Daoy (cell line): Measurements from ENCODE around the gene ALX4. TPM values are rescaled to one million over a fixed set of nuclear protein-coding genes. Genes with fewer than 3 reads are reported as not detected.

ENCODE experiments used
- DNase-seq: peaks from one replicate; pipeline ENCODE4 v3.0.0-alpha.2; 2015; ENCODE audit warnings: low read depth
- total RNA-seq: library from RNA; depleted of rRNA; stranded (reverse); fragments of >200 nt; shearing (Covaris generic); gene quantifications from 2 replicates; pipeline ENCODE4 v1.2.3, GENCODE V29; 2014; rRNA removed

Gene ALX4
- total RNA-seq: 0.39 and 1.5 TPM in 2 replicates

GRCh38 chr11:44309478-44310205, at the start of gene ALX4:
Gene ALX4 (minus strand): TSS chr11:44310139. CDS start chr11:44310062, 77 bp downstream.
- peak; percentile 75 for DNase-seq

GRCh38 chr11:44359162-44359561, 49.2 kb upstream of the ALX4 start:
- DNase-seq: no peak

- DNase-seq: no peak
Measured at GRCh38 chr11:44358713-44359112, 48.8 kb upstream of the ALX4 start.

GRCh38 chr11:44357711-44358110, 47.8 kb upstream of the ALX4 start:
- DNase-seq: no peak

DNA sequence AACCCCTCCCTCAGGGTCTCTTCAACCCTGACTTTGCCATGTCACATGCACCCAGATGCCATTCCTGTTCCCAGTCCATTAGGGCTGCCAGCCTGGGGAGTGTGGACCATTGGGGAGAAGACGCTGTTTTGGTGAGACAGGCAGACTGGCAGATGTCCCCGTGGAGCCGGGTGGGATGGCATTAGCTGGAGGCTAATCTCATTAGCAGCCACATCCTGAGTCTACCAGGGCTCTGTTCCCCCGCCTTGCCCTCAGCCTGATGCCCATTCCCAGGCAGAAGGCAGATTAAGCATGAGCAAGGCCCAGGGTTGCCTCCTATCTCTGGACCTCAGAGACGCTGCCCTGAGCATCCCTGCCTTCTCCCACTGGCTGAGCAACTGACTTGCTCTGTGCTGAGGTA, 46.4 kb upstream of the ALX4 start:
- DNase-seq: no peak

DNA sequence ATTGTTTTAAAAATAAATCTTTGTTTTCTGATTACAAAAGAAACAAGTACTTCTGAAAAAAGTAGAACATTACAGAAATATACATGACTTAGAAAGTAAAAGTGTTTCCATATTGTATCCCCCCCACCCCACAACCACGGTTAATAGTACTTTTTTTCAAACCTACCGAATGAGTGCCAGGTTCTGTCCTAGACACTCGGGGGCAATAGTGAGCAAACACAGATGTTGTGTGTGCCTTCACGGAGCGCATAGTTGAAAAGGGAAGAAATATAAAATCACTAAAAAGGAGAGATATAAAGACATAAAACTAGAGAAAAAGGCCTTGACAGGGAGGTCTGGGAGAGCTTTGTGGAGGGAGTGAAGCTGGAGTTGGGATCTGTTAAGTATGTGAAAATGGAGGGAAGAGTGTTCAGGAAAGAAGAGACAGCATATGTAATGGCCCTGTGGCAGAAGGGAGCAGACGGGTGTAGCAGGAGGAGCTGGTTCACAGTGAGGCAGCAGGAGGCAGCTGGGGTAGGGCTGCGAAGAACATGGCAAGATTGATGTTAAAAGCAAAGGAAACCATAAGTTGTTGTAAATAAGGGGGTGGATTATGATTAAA, 42.1 kb upstream of the ALX4 start:
- DNase-seq: no peak

GRCh38 chr11:44351006-44351660, 41.2 kb upstream of the ALX4 start:
- no peak for DNase-seq

- DNase-seq: no peak
Measured at GRCh38 chr11:44349328-44349727, 39.4 kb upstream of the ALX4 start.

DNA sequence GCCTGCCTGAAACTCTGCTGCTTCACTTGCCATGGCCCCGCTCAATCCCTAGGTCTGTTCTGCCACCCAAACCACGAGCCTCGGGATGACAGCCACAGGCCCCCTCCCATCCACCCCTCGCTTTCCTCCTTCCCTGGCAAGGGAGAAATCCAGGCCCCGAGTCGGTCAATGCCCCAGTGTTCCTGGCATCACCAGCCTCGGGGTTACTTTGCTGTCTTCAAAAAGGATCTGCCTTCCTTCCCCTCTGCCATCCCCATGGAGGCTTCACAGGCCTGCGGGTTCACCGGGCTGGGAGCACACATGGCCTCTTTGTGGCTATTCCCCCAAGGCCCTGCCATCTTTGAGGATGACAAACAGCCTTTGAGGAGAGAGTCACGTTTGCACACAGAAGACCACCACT, 38.8 kb upstream of the ALX4 start:
- no peak for DNase-seq

- DNase-seq: no peak
Measured at GRCh38 chr11:44348114-44348513, 38.2 kb upstream of the ALX4 start.

- no peak for DNase-seq
Measured at GRCh38 chr11:44347538-44347937, 37.6 kb upstream of the ALX4 start.

- no peak for DNase-seq
Measured at GRCh38 chr11:44346983-44347382, 37.0 kb upstream of the ALX4 start.

GRCh38 chr11:44345781-44346180, 35.8 kb upstream of the ALX4 start:
- DNase-seq: no peak

DNA sequence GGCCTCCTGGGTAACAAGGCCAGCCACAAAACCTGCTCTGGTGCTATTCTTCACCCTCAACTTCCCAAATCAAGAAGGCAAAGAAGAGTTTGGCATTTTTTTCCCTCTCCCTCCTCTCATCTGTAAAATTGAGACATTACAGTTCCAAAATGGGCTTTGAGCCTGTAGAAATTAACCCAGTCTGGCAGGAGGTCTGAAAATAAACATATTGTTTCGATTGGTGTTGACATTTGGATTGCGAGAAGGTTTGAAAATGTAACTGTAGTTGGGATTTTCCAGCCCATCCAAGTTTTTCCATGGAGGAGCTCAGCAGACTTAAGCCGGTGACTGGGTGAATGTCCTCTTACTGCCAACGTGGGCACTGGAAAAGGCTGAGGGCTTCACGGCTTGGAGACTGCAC, 35.0 kb upstream of the ALX4 start:
- no peak for DNase-seq

GRCh38 chr11:44344423-44344820, 34.5 kb upstream of the ALX4 start:
- DNase-seq: no peak

DNA sequence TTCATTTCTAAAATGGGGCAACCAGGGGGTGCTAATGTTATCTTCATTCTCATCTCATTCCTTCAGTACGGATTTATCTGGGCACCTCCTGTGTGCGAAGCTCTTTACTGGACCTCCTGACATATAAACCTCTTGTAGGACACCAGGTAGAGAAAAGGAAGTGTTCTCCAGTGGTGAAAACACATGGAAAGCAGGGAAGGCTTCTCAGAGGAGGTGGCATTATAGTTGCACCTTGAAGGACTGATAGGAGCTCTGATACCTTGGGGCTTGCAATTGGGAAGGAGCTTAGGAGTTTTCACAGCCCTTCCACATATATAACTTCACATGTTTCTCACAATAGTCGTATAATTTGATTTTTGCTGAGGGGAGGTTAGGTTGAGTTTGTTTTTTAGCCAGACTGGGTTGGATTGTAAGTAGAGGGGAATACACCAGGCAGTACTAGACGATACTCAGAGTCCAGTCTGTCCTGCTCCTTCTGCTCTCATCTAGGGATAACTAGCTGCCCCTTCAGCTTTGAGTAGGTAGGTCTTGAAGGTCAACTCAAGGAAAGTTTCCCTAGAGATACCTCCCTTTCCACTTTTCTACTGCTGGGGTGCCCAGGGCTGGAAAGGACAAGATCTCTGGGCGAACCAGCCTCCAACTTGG, 34.0 kb upstream of the ALX4 start:
- no peak for DNase-seq

- no peak for DNase-seq
Measured at GRCh38 chr11:44342616-44343015, 32.7 kb upstream of the ALX4 start.

DNA sequence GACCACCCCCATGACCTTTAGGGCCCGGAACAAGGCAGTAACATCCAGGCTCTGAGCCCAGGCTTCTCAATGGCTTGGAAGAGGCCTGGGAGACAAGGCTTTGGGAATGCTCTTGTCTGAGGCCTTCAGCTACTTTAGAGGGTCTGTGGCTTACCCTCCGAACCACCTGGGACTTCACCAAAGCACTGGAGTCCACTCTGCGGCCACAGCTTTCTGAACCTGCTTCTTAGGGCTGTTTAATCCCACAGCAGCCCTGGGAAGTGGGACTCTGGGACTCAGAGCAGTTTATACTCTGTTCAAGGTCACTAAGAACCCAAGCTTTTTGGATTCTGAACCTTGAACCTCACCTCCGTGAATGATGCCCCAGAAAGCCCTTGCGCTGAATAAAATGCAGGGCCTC, 30.7 kb upstream of the ALX4 start:
- no peak for DNase-seq

- no peak for DNase-seq
Measured at GRCh38 chr11:44339530-44339883, 29.6 kb upstream of the ALX4 start.

- no peak for DNase-seq
Measured at GRCh38 chr11:44338698-44339529, 29.0 kb upstream of the ALX4 start.

DNA sequence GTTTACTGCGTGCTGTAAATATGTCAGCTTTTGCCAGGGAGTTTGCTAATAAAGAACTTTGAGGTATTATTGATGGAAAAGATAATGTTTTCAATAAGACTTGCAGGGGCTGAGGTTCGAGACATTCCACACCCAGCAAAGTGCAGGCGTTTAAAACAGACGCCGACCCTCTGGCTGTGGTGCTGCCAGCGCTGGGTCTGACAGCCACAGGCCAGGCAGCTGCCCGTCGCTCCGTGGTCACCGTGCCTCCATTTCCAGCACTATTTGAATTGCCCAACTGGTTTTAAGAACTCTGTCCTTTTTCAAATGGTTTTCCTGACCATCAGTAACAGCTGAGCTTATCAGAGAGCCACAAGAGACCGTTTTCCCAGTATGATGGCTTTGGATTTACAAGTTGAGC, 28.1 kb upstream of the ALX4 start:
- no peak for DNase-seq

GRCh38 chr11:44335919-44336318, 26.0 kb upstream of the ALX4 start:
- no peak for DNase-seq
